GM19328 (cell line): ENCODE data around the gene BRD3OS.

Experiments used
- ATAC-seq: cut with Tn5 transposase; IDR thresholded peaks from one replicate; pipeline ENCODE4 v1.9.1; 2021; ENCODE audit warnings: mild to moderate bottlenecking, moderate library complexity; ENCODE audit not compliant: unreplicated experiment

The BRD3OS gene

GRCh38 chr9:134003237-134003636, 22.0 kb upstream of the BRD3OS start:
- ATAC-seq: no peak

- ATAC-seq: no peak
Measured at GRCh38 chr9:134004131-134004873, 21.0 kb upstream of the BRD3OS start.

GRCh38 chr9:134004881-134005280, 20.4 kb upstream of the BRD3OS start:
- no peak for ATAC-seq

GRCh38 chr9:134005381-134005780, 19.9 kb upstream of the BRD3OS start:
- no peak for ATAC-seq

GRCh38 chr9:134007150-134007549, 18.1 kb upstream of the BRD3OS start:
- ATAC-seq: no peak

- ATAC-seq: no peak
Measured at GRCh38 chr9:134007571-134007970, 17.7 kb upstream of the BRD3OS start.

GRCh38 chr9:134010310-134011173, 14.7 kb upstream of the BRD3OS start:
- ATAC-seq: no peak

GRCh38 chr9:134011401-134011800, 13.9 kb upstream of the BRD3OS start:
- no peak for ATAC-seq

- no peak for ATAC-seq
Measured at GRCh38 chr9:134014946-134015345, 10.3 kb upstream of the BRD3OS start.

- ATAC-seq: no peak
Measured at GRCh38 chr9:134024214-134024792, 978 bp upstream of the BRD3OS start.

- peak; percentile 37 for ATAC-seq
Measured at GRCh38 chr9:134025606-134026541, 593 bp downstream of the BRD3OS start.

- no peak for ATAC-seq
Measured at GRCh38 chr9:134026581-134026980, 1.3 kb downstream of the BRD3OS start.

GRCh38 chr9:134026981-134027380, 1.7 kb downstream of the BRD3OS start:
- ATAC-seq: no peak

- ATAC-seq: no peak
Measured at GRCh38 chr9:134027561-134027960, 2.3 kb downstream of the BRD3OS start.

GRCh38 chr9:134028076-134028475, 2.8 kb downstream of the BRD3OS start:
- no peak for ATAC-seq

GRCh38 chr9:134028575-134029247, 3.4 kb downstream of the BRD3OS start:
- no peak for ATAC-seq

GRCh38 chr9:134029248-134030226, 4.3 kb downstream of the BRD3OS start:
- ATAC-seq: no peak

GRCh38 chr9:134030821-134031470, 5.7 kb downstream of the BRD3OS start:
- no peak for ATAC-seq
